Dedifferentiated amniotic fluid mesenchymal stem cell (primary cell): ENCODE measurements around the gene CADM3.

Experiments
- DNase-seq: peaks from one replicate; pipeline ENCODE4 v3.0.0-alpha.2; 2016; ENCODE audit errors: extremely low spot score

CADM3 gene, protein sequence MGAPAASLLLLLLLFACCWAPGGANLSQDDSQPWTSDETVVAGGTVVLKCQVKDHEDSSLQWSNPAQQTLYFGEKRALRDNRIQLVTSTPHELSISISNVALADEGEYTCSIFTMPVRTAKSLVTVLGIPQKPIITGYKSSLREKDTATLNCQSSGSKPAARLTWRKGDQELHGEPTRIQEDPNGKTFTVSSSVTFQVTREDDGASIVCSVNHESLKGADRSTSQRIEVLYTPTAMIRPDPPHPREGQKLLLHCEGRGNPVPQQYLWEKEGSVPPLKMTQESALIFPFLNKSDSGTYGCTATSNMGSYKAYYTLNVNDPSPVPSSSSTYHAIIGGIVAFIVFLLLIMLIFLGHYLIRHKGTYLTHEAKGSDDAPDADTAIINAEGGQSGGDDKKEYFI

DNA sequence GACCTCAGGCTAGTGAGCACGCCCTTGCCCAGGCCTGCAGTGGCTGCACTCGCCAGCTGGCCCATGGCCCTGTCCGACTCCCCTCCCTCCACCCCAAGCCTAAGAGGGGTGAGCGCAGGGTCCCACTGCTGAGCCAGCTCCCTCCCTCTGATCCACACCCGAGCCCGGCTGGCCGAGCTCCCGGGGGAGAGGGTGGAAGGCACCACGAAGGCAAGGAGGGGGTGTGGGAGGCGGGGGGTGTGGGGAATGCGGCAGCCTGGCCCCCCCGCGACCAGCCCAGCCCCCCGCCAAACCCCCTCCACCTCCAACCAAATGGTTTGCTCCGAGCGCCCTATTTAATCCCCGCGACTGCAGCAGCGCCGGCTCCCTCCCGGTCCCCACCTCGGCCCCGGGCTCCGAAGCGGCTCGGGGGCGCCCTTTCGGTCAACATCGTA, at the start of gene CADM3:
CADM3 (plus strand) TSS at position 362 of the 434 bp plus-strand sequence. CDS start 151 bp downstream, outside the sequence.
- no peak for DNase-seq

DNA sequence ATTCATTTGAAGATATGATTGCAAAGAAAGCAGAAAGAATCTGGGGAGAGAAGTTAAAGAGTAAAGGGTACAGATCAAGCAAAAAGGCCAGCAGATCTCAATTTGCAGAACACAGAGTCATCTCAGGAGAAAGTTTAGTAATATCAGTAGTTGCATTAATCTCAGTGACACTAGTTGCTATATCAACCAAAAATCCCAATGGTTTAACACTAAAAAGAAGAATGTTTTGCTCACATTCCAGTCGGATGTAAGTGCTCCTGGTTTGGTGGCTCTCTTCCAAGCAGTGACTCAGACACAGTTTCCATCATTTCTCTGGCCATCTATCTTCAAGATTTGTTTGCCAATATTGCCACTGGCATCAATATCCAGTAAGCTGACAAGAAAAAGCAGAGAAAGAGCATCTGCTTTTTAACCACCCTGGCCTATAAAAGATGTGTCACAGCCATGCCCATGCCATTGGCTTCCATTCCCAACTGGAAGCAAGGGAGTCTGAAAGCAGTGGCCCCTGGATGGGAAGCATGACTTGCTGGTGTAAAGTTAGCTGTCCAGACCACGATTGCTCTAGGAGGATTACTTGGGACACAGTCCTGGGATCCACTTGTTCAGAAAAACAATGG, 49.3 kb upstream of the CADM3 start:
- DNase-seq, result no peak

DNA sequence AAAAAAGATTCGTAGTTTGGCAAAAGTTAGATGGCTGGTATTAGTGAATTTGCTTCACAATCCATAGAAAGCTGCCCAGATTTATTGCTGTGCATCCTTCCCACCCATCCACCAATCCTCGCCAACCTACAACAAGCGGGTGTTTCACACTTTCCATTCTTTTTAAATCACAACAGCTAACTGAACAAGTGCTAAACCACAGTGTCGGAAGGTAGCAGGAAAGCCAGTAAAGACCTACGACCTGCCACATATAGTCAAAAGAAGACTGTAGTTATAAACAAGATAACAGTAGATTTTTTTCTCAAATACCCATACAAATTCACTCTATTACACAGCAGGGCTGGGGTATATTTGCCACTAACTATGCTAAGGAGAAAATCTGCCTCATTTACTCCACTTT, 47.8 kb upstream of the CADM3 start:
- no peak for DNase-seq

DNA sequence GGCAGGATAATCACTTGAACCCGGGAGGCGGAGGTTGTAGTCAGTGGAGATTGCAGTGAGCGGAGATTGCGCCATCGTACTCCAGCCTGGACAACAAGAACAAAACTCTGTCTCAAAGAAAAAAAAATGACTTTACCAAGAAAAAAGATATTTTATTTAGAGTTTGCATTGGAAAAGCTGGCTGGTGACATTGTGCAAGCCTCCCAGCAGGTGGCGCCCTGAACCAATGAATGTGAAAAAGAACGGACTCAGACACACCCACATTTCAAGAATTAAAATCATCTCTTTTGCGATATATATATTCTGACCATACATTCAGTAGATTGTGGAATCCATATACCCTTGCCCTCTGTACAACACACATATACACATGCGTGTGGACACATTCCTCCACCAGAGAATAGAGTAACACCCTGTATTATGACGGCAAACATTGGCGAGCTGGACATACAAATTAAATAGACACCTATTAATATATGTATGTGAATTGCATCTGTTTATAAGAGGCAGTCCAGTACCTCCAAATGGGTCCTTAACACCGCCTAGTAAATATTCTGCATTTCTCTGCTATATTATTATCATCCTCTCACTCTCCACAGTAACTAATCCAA, 39.0 kb upstream of the CADM3 start:
- peak; percentile 77 for DNase-seq

DNA sequence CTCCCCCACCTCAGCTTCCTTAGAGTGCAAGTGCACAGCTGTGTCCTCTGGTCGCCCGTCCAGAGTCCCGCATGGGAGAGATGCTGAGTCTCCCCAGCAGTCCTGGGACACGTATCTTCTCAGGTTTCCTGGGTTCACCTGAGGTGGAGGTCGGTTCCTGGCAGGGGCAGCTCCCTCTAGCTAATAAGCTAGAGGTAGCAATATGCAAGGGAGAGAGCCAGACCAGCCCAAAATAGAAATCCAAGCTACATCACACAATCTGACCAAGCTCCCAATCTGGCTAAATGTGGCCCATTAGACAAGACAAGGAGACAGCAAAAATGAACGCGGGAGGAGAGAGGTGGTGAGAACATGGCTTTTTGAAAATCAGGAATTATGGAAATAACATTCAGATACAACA, 30.9 kb upstream of the CADM3 start:
- DNase-seq, result no peak

DNA sequence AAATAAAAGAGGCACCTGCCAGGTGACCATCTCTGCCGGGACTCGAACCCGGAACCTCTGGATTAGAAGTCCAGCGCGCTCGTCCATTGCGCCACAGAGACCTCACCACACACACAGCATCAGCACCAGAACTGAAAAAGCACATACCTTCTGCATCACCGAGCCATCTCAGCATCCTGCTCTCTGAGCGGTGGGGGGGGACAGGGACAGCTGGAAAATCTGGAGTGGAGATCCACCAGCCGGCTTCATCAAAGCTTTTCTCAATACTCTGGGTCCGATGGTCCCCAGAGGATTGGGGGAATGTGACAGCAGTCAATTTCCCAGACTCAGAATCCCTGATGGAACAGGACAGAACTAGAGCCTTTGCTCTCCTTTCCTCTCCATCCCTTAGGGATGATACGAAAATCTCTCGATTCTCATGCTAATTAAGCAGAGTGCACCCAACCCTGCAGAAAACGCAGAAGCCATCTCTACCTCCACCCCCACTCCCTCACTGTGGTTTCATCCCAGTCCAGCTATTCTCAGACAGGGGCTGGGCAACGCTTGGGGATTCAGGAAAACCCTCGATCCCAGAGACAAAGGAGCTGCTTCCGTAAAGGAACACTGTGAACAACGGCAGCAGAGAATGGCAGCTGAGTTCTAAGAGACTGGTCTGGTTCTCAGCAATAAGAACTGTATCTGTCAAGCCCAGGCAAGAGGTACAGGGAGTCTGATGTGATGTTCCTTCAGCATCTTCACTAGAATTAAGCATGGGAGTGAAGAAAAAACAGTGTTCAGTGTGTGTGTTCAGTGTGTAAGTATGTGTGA, 29.6 kb upstream of the CADM3 start:
- DNase-seq, result no peak

DNA sequence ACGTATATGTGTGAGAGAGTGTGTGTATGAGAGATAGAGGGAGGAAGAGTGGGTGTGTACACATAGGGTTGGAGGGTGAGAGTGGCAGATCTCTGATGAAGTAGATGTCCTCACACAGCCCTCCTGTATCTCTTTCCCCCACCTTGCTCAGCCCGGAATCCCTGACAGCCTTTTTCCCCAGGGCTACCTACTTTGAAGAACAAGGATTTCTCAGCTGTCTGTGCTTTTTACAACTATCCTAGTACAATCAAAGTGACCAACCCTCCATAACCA, 29.1 kb upstream of the CADM3 start:
- DNase-seq, result no peak

DNA sequence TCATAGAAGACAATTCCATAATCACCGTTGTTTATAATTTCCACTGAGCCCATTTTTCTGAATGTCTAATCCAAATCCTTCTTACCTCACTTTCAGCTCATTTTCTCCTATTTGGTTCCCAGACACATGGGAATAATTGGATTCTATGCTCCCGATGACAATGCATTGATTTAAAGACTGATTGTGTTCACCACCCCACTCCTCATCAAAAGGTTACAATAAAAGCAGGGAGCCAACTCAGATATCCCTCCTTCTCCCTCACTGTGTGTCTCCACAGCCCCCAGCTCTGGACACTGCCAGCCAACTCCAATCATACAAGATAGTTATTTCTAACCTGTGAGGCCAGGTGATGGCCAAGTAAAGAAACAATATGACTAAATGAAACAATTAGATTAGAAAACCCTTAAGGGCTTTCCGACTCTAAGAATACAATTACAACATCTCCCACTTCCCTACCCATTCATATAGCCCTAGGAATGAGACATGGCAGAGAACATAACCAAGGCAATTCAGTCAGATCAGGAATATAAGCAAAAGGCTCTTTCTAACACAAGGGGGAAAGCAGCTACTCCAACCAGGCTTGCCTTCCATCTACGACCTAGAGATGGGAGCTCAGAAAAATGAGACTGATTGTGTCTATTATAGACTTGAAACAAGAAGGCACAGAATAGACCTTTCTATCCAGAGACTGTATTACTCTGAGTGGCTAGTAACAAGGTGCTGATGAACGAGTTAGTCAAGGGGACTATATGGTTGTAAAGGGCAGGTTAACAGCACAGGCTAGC, 28.5 kb upstream of the CADM3 start:
- no peak for DNase-seq

DNA sequence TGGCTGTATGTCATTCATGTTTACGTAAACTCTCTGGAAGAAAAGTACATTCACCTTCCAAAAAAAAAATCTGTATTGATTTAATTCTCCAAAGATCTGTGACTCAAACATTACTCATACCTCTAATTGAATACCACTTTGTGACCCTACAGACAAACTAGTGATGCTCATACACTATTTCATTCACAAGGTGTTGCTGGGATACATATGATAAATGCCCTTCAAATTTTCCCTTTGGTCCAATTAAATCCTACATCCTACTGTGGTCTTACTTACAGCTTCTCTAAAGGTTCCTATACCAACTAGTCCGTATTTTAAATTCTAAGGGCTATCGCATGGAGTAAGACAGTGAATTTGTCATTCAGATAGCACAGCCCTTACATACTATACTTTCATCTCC, 26.8 kb upstream of the CADM3 start:
- no peak for DNase-seq

DNA sequence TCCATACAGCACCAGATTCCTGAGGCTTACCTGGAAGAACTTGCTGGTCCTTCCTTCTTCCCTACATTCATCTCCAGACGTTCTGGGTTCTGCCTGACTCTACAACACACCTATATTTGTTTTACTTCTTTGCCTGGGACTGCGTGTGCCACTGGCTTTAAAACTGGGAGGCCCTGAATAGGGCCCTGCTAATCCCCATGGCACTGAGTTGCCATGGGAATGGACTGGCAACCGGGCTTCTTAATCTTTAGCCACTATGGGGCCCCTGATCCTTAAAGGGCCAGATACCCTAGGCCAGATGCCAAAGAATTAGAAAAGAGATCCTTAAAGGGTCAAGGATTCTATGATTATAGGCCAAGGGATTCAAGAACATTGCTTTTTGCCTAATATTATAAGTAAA, 24.4 kb upstream of the CADM3 start:
- no peak for DNase-seq

DNA sequence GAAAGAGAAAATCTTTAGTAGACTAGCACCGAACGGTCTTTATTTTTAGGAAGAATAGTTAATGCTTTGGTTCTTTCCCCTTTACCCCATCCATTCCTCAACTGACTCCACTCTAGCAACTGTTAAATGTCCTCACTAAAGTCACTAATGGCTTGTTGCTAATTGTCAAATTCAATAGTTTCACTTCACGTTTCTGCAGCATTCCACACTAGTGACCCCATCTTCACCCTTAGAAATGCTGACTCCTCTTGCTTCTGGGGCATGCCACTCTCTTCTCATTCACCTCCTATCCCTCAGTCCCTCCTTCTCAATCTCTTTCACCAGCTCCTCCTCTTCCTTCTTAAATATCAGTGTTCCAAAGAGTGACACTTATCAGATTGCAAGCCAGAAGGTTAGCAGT, 19.4 kb upstream of the CADM3 start:
- DNase-seq, result no peak

DNA sequence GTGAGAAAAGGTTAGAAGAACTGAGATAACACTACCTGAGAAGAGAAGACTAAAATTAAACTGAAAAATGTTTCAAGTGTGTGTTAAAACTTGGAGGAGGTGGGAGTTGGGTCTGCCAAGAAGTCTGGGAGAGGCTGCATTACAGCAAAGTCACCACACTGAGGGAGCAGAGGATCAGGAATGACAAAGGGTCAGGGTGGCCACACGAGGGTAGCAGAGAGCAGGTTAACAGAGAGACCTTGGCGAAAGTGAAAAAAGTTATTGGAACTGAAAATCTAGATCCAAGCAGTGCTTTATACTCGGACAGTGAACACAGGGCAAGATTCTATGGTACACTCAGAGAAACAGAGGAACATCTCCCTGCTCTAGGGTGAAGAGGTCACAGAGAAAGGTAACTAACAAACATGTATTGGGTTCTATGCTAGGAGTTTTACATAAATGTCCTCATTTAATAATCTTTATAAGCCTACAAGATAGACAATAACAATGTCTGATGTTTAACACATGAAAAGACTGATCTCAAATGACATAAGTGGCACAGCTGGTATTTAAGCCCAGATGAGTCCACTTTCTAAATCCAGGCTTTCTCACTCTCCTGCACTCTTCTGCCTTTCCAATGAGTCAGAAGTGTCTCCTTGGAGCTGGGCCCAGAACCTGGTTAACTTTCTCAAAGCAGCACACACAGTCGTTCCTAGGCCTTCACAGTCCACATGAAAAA, 10.3 kb upstream of the CADM3 start:
- DNase-seq, result peak; percentile 80

DNA sequence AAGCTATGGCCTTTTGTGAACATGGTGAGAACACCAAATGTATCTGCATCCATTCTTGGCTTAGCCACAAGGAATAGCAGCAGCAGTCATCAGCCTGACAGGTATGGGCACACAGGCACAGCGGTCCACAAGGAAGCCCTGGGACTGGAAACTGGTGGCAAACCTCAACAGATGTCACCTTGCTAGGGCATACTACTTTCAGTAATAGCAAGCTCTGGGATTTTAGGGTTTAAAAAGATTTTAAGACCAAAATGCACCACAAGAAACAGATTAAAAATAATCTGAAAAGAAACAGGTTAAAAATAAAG, 9.7 kb upstream of the CADM3 start:
- DNase-seq, result no peak

DNA sequence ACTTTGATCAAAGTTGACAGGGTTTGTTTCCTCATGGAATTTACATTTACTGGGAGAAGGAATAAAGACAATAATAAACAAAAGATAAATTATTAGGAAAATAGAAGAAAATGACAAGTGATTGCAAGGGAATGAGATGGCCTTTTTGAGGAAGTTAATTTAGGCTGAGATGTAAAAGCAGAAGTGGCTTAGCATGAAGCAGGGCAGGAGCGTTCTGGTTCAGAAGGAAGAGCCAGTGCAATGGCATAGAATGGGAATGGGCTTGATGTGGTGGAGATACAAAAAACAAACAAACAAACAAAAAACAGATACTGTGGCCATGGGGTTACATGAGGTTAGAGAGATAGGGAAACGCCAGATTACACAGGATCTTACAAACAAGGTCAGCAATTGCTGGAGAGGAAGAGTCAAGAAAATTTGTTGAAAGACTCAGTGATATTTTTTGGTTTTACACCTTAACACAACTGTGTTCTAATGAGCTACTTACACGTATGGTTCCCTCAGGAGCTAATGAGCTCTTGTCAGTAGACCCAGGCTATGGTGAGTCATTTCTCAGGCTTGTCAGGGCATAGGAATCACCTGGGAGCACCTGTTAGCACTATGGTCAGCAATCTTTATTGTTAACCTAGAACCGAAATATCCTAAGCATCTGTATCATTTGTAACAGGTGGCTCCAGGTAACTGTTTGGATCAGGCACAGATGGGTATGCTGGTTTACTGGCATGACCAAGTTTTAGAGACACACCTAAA, 8.7 kb upstream of the CADM3 start:
- no peak for DNase-seq

DNA sequence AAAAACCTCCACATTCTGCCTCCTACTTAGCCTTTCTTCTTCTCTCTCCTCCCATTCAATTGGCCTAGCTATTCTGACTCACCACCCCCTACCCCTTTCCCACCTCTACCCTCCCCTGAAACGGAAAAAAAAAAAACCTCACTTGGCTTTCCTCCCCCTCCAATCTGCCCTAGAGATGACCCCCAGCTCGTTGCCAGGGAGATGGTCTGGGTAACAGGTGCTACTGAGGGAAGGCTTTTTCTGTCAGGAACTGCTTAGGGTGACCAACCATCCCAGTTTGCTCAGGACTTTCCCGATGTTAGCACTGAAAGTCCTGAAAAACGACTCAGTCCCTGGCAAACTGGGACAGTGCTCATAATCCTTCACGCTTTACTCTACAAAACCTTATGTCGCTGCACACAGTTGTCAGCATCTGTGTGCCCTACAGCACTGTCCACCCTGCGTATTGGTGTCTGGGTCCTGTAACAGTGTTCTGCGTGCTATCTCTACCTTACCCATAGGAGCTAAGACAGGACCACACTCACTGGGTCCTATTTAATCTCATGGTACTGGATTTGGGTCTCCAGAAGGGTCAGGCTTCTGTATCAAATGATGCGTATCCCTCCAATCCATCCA, 7.7 kb upstream of the CADM3 start:
- no peak for DNase-seq

DNA sequence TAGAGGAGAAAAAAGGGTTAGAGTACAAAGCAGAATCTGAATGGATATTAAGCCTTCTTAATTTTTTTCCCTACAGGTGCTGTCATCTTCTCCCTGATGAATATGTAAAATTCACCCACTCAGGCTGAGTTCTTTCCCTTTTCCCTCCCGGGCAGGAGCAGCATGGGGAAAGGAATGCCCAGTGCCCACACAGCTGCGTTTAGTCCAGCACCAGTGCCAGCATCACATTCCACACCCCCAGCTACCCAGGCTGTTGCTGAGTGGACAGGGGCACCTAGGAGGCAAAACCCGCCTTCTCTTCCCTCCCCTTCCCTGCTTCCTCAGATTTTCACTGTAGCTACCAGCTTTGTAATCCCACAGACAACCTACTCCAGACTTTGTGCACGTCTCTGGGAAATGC, 3.4 kb upstream of the CADM3 start:
- no peak for DNase-seq

DNA sequence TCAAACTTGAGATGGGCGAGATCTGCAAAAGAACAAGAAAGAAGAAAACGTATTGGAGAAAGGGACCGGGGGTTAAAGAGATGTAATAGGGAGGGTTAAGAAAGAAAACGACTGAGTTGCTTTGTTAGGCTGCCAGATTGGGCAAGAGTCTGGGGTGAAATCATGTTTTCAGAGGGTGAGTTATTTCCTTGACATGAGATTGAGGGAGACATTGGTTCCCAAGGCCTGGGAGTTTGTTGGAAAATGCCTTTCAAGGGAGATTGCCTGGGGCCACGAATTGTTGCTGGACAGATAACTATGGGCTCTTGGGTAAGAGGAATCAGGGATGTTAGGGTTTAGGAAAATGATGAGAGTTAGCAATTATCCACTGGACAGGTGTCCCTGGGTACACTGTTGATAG, 776 bp upstream of the CADM3 start:
- DNase-seq, result no peak

DNA sequence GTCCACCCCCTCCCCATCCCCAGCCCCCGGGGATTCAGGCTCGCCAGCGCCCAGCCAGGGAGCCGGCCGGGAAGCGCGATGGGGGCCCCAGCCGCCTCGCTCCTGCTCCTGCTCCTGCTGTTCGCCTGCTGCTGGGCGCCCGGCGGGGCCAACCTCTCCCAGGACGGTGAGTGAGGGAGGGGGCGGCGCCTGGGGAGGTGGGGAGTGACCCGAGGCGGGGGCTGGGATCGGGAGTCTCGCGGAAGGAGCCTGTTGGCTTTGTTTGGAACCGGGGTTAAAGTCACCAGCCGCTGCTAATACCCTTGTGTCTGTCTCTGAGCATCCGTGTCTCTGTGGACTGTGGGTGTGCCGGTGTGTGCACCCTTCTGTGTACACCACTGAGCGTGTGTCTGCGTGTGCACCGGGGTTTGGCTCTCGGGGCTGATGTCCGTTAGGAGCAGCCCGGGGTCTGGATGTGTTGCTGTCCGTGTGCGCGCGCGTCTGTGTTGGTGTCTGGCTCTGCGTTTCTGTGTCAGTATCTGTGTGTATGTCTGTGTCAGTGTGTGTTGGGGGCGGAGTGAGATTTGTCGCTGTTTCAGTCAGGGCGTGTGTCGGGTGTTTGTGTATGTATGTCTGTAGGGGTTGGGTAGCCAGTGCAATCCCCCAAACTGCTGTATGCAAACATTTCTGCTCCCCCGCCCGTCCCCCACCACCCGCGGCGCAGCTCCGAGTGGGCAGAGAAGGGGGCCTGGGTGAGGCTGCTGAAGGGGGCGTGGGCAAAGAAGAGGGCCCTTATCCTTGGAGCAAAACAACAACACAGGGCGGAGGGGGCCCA, 480 bp downstream of the CADM3 start:
- DNase-seq, result no peak

DNA sequence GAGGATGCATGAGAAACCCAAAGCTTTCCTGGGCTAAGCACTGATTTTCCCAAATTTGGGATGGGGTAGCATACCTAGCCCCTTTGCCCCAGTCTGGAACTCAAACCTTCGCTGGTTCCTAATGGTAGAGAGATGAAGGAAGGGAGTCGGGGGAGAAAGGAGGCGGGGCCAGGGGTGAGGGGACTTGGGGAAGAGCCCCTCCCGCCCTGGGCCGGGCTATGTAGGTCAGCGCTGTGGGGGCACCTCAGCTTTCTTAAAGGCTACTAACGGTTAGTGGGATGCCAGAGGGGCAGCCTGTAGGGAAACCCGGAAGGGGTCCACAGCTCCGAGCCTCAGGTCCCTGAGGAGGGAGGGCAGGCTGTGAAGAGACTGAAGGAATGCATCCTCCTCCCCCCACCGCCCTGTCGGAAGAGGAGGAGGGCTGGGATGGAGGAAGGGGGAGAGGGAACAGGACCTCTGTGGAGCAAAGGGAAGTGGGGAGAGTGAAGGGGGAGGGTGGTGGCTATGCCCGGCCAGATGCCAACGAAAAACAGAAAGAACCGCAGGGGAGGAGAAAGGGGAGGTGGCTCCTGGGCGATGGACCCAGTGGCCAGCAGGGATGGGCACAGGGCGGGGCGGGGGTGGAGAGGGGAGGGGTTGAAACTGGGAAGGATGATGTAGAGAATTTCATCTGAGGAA, 1.3 kb downstream of the CADM3 start:
- DNase-seq, result no peak
